ENCODE measurements around the gene ARHGEF28. TPM values are rescaled to one million over a fixed set of nuclear protein-coding genes. Genes with fewer than 3 reads are reported as not detected.

ARHGEF28 gene
- total and polyA plus RNA-seq, 10 of the 15 experiments (the other 5 are each of a cell fraction or from before 2014, with no cell fraction given), result 0.10 to 0.72 (median 0.22) TPM; not detected in 2

DNA sequence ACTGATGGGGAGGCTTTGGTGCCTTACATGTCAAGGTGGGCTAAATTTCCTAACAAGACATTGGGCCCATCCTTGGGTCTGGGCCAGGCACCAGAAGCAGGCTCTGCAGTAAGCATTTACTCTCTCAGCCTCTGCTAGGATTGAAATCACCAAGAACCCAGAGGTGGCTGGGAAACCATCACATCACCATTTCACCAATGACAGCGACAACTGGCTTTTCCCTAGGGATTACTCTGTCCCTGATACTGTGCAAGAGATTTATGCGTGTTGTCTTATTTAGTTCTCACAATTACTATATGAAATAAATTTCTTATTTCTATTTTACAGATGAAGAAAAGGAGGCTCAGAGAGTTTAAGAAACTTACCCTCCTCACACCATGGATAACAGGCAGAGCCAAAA is 342.2 kb downstream of the ARHGEF28 start:
- intact Hi-C loops (cut with micrococcal nuclease; ENCODE audit: unreplicated experiment), result no loop called here
- Histone ChIP-seq H3K4me3 (no peak overlapping the region), H3K4me2 (ENCODE audit: control insufficient read depth, insufficient read depth) (no peak overlapping the region), H4K20me1 (ENCODE audit: control insufficient read depth, insufficient read depth) (no peaks in the 10 kb centered on the region), H3K36me3 (ENCODE audit: control insufficient read depth in 2 of 2, insufficient read depth in 2 of 2, low read length in 1 of 2) (no peaks in the 10 kb centered on the region), H3K27ac (ENCODE audit: control insufficient read depth, insufficient read depth) (no peak overlapping the region), H3K79me2 (ENCODE audit: control insufficient read depth, insufficient read depth, low read length) (no peaks in the 10 kb centered on the region), H2AFZ (ENCODE audit: control insufficient read depth, low read depth, low read length) (no peak overlapping the region), H3K9ac (ENCODE audit: control insufficient read depth, insufficient read depth, low read length) (no peak overlapping the region), H3K27me3 (replicated peaks in 1 of 2; ENCODE audit: control insufficient read depth in 2 of 2, insufficient read depth in 2 of 2, low read length in 1 of 2) (no peaks in the 10 kb centered on the region; a peak in 1 of 4 replicates), H3K4me1 (ENCODE audit: control insufficient read depth, insufficient read depth, low read length) (no peaks in the 10 kb centered on the region), H3K9me3 (replicated peaks; ENCODE audit: control insufficient read depth, insufficient read depth, low read length) (no peaks in the 10 kb centered on the region; the same call in 2 of the 3 replicates)
- FAIRE-seq, result no peak
- in situ Hi-C loops (cut with MboI), result no loop called here
- no peak for ATAC-seq
- WGBS (ENCODE audit: insufficient coverage, insufficient replicate concordance, low lambda C conversion rate, missing lambda C conversion rate), result 46% methylated on average over 2 of the region's 2 CpGs
- no peak for TF ChIP-seq YBX1 (IDR thresholded peaks at IDR 0.05)
- ChIA-PET SMC1A (ENCODE audit: uncharacterized antibody, unreplicated experiment) (no interaction called here), POLR2A (no interaction called here), RAD21 (ENCODE audit: unreplicated experiment) (no interaction called here), CTCF (no interaction called here)
- no peak for DNase-seq (ENCODE audit: low read depth, low spot score)
- no TSS peak for BruUV-seq (replicated peaks)

DNA sequence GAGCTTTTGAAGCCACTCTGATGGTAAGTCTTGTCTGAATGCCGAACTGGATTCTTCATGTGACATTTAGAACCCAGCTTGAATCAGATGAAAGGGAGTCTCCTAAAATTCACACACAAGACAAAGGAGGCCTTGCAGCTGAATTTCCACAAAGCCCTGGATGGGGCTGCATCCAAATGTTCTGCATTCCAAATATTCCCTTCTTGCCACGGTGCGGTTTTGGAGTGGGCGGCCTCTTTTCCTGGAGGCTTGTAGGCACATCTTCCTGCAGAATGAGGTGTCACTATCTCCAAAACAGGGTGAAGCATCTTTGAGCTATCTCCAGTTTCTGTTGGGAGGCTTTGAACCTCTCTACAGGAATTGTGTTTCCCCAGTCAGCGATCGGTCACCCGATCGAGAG is 342.7 kb downstream of the ARHGEF28 start:
- BruUV-seq (replicated peaks), result no TSS peak
- 75% methylated on average over 8 of the region's 8 CpGs for WGBS (ENCODE audit: insufficient coverage, insufficient replicate concordance, low lambda C conversion rate, missing lambda C conversion rate)
- no peak overlapping the region for H2AFZ ChIP-seq (ENCODE audit: control insufficient read depth, low read depth, low read length)
- no peaks in the 10 kb centered on the region; the same call in 2 of the 3 replicates for H3K9me3 ChIP-seq (replicated peaks; ENCODE audit: control insufficient read depth, insufficient read depth, low read length)
- SMC1A ChIA-PET (ENCODE audit: uncharacterized antibody, unreplicated experiment), result no interaction called here
- no peak for DNase-seq (ENCODE audit: low read depth, low spot score)
- H3K79me2 ChIP-seq (ENCODE audit: control insufficient read depth, insufficient read depth, low read length), result no peaks in the 10 kb centered on the region
- no peak for ATAC-seq
- no peak overlapping the region for H3K9ac ChIP-seq (ENCODE audit: control insufficient read depth, insufficient read depth, low read length)
- RAD21 ChIA-PET (ENCODE audit: unreplicated experiment), result no interaction called here
- H3K36me3 ChIP-seq (ENCODE audit: control insufficient read depth in 2 of 2, insufficient read depth in 2 of 2, low read length in 1 of 2), result no peaks in the 10 kb centered on the region
- H3K27me3 ChIP-seq (replicated peaks in 1 of 2; ENCODE audit: control insufficient read depth in 2 of 2, insufficient read depth in 2 of 2, low read length in 1 of 2), result no peaks in the 10 kb centered on the region; a peak in 1 of 4 replicates
- intact Hi-C loops (cut with micrococcal nuclease; ENCODE audit: unreplicated experiment) (no loop called here), in situ Hi-C loops (cut with MboI) (no loop called here)
- POLR2A ChIA-PET, result no interaction called here
- H3K4me1 ChIP-seq (ENCODE audit: control insufficient read depth, insufficient read depth, low read length), result no peaks in the 10 kb centered on the region
- CTCF ChIA-PET, result no interaction called here
- H3K27ac ChIP-seq (ENCODE audit: control insufficient read depth, insufficient read depth), result no peak overlapping the region
- FAIRE-seq, result no peak
- no peak overlapping the region for H3K4me3 ChIP-seq
- no peaks in the 10 kb centered on the region for H4K20me1 ChIP-seq (ENCODE audit: control insufficient read depth, insufficient read depth)
- no peak overlapping the region for H3K4me2 ChIP-seq (ENCODE audit: control insufficient read depth, insufficient read depth)
- TF ChIP-seq SMC3 (IDR thresholded peaks at IDR 0.05; ENCODE audit: borderline replicate concordance, low read length) (no peak), RBBP5 (conservative IDR thresholded peaks at IDR 0.05) (no peak), ATF7 (IDR thresholded peaks at IDR 0.05; ENCODE audit: low read depth) (no peak), HDAC6 (IDR thresholded peaks at IDR 0.05; ENCODE audit: unreplicated experiment) (no peak), KDM1A (IDR thresholded peaks at IDR 0.05; ENCODE audit: borderline replicate concordance) (no peak), SRF (IDR thresholded peaks at IDR 0.05; ENCODE audit: low read depth in 2 of 2, low read length in 2 of 2) (no peak), CREB1 (IDR thresholded peaks at IDR 0.05; ENCODE audit: low read depth) (no peak), NBN (IDR thresholded peaks at IDR 0.05) (no peak)
- TF ChIP-seq, protein P1, sequence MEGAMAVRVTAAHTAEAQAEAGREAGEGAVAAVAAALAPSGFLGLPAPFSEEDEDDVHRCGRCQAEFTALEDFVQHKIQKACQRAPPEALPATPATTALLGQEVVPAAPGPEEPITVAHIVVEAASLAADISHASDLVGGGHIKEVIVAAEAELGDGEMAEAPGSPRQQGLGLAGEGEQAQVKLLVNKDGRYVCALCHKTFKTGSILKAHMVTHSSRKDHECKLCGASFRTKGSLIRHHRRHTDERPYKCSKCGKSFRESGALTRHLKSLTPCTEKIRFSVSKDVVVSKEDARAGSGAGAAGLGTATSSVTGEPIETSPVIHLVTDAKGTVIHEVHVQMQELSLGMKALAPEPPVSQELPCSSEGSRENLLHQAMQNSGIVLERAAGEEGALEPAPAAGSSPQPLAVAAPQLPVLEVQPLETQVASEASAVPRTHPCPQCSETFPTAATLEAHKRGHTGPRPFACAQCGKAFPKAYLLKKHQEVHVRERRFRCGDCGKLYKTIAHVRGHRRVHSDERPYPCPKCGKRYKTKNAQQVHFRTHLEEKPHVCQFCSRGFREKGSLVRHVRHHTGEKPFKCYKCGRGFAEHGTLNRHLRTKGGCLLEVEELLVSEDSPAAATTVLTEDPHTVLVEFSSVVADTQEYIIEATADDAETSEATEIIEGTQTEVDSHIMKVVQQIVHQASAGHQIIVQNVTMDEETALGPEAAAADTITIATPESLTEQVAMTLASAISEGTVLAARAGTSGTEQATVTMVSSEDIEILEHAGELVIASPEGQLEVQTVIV (IDR thresholded peaks at IDR 0.05; ENCODE audit: borderline replicate concordance, partially characterized antibody), result no peak
- TF ChIP-seq, protein P2, sequence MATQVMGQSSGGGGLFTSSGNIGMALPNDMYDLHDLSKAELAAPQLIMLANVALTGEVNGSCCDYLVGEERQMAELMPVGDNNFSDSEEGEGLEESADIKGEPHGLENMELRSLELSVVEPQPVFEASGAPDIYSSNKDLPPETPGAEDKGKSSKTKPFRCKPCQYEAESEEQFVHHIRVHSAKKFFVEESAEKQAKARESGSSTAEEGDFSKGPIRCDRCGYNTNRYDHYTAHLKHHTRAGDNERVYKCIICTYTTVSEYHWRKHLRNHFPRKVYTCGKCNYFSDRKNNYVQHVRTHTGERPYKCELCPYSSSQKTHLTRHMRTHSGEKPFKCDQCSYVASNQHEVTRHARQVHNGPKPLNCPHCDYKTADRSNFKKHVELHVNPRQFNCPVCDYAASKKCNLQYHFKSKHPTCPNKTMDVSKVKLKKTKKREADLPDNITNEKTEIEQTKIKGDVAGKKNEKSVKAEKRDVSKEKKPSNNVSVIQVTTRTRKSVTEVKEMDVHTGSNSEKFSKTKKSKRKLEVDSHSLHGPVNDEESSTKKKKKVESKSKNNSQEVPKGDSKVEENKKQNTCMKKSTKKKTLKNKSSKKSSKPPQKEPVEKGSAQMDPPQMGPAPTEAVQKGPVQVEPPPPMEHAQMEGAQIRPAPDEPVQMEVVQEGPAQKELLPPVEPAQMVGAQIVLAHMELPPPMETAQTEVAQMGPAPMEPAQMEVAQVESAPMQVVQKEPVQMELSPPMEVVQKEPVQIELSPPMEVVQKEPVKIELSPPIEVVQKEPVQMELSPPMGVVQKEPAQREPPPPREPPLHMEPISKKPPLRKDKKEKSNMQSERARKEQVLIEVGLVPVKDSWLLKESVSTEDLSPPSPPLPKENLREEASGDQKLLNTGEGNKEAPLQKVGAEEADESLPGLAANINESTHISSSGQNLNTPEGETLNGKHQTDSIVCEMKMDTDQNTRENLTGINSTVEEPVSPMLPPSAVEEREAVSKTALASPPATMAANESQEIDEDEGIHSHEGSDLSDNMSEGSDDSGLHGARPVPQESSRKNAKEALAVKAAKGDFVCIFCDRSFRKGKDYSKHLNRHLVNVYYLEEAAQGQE (IDR thresholded peaks at IDR 0.05; ENCODE audit: low read depth, low read length), result no peak
- TF ChIP-seq, protein P3, sequence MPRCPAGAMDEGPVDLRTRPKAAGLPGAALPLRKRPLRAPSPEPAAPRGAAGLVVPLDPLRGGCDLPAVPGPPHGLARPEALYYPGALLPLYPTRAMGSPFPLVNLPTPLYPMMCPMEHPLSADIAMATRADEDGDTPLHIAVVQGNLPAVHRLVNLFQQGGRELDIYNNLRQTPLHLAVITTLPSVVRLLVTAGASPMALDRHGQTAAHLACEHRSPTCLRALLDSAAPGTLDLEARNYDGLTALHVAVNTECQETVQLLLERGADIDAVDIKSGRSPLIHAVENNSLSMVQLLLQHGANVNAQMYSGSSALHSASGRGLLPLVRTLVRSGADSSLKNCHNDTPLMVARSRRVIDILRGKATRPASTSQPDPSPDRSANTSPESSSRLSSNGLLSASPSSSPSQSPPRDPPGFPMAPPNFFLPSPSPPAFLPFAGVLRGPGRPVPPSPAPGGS (IDR thresholded peaks at IDR 0.05; ENCODE audit: borderline replicate concordance, insufficient read depth, low read depth, low read length, poor library complexity, severe bottlenecking), result no peak

Measured in GM12878 (cell line).